Epithelial cell of proximal tubule (primary cell): ENCODE measurements around the gene LENG9. TPM values are rescaled to one million over a fixed set of nuclear protein-coding genes. Genes with fewer than 3 reads are reported as not detected.

ENCODE experiments used
- DNase-seq: peaks from one replicate; pipeline ENCODE4 v3.0.0-alpha.2; 2011; ENCODE audit warnings: low read depth
- H3K4me3 ChIP-seq: 2 replicates; pipeline ENCODE4 v1.5.1; 2011; ENCODE audit warnings: low read depth, mild to moderate bottlenecking, low read length
- CTCF ChIP-seq: conservative IDR thresholded peaks from 2 replicates; pipeline ENCODE4 v1.5.1; 2012; ENCODE audit warnings: low read depth, mild to moderate bottlenecking, low read length
- total RNA-seq: library from RNA; depleted of rRNA; stranded (reverse); fragments of >200 nt; gene quantifications from 2 replicates; pipeline ENCODE4 v1.2.3, GENCODE V29; 2015

Gene LENG9
- total RNA-seq, 1 donor from 2014 or later: 4.1 TPM

DNA sequence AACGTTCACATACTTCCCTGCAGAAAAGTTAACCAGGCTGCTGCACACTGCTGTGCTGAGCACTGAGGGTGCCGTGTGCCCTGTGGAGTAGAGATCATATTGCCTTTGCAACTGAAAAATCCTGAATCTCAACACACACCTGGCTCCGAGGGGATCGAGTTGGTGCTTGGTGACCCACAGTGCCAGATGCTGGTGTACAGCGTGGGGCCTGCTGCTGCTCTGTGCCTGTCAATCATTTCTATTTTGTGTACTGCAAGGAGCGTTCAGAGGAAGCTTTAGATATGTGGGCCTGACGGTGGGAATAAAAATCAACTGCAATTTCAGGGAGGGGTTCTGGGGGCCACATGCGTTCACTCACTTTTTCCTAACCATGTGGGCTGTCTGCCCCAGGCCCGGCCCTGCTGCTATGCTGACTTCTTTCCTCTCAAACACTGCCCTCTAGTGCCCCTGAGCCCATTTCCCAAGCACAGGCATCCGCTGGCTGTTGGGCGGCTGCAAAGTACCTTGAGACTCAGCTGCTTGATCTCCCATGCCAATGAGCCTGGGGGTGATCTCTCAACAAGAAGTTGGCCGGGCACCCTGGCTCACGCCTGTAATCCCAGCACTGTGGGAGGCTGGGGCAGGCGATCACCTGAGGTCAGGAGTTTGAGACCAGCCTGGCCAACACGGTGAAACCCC lies 24.3 kb downstream of the LENG9 start:
- TF ChIP-seq CTCF: peak; percentile 70
- no peak for DNase-seq
- no peak overlapping the region for H3K4me3 ChIP-seq

- no peak for DNase-seq
Measured at GRCh38 chr19:54436628-54437252, 26.8 kb downstream of the LENG9 start.

GRCh38 chr19:54436031-54436523 lies 27.5 kb downstream of the LENG9 start:
- no peak for DNase-seq
- no peak overlapping the region for H3K4me3 ChIP-seq
- no peak for TF ChIP-seq CTCF

More at GRCh38 chr19:54436628-54437252, 26.8 kb downstream of the LENG9 start:
- H3K4me3 ChIP-seq: no peak overlapping the region
- TF ChIP-seq CTCF: no peak

GRCh38 chr19:54435551-54436016 lies 28.0 kb downstream of the LENG9 start:
- no peak for TF ChIP-seq CTCF
- no peak for DNase-seq
- H3K4me3 ChIP-seq: no peak overlapping the region

GRCh38 chr19:54434873-54435214 lies 28.7 kb downstream of the LENG9 start:
- no peak for TF ChIP-seq CTCF
- no peak overlapping the region for H3K4me3 ChIP-seq
- no peak for DNase-seq

GRCh38 chr19:54434112-54434872 lies 29.3 kb downstream of the LENG9 start:
- DNase-seq: no peak
- H3K4me3 ChIP-seq: no peak overlapping the region
- TF ChIP-seq CTCF: no peak
